SK-N-SH treated with all-trans-retinoic acid at 6 μM for 48 hours (cell line): ENCODE data around the gene PODNL1.

ENCODE experiments used
- ATAC-seq: fragments of 200-7000 bp; cut with Tn5 transposase; 3 replicates; pipeline ENCODE4 v1.9.1; 2020; ENCODE audit warnings: mild to moderate bottlenecking, moderate library complexity
- ARNTL ChIP-seq: fragments of 450-650 bp; formaldehyde crosslinking; IDR thresholded peaks from 2 replicates; pipeline ENCODE4 v1.5.0; 2020; ENCODE audit warnings: low read depth, mild to moderate bottlenecking, moderate library complexity, borderline replicate concordance
- BACH2 ChIP-seq: fragments of 250-450 bp; sonication (Bioruptor Pico); IDR thresholded peaks from 2 replicates; pipeline ENCODE4 v1.9.0; 2021; ENCODE audit warnings: mild to moderate bottlenecking, borderline replicate concordance
- CSDC2 ChIP-seq: fragments of 250-450 bp; sonication (Bioruptor Pico); IDR thresholded peaks from 2 replicates; pipeline ENCODE4 v1.5.0; 2020; ENCODE audit warnings: mild to moderate bottlenecking, moderate library complexity
- ESRRG ChIP-seq: fragments of 250-450 bp; sonication (Bioruptor Pico); IDR thresholded peaks from 2 replicates; pipeline ENCODE4 v1.6.1; 2021; ENCODE audit warnings: mild to moderate bottlenecking
- GLIS3 ChIP-seq: fragments of 250-450 bp; sonication (Bioruptor Pico); IDR thresholded peaks from 2 replicates; pipeline ENCODE4 v1.5.0; 2020; ENCODE audit warnings: mild to moderate bottlenecking, moderate library complexity
- ISL1 ChIP-seq: fragments of 250-450 bp; sonication (Bioruptor Pico); IDR thresholded peaks from 2 replicates; pipeline ENCODE4 v2.1.2; 2022; ENCODE audit warnings: mild to moderate bottlenecking, moderate library complexity
- OSR1 ChIP-seq: fragments of 250-450 bp; sonication (Bioruptor Pico); IDR thresholded peaks from 2 replicates; pipeline ENCODE4 v1.8.0; 2022; ENCODE audit warnings: moderate library complexity, mild to moderate bottlenecking, inconsistent platforms
- PPARA ChIP-seq: fragments of 250-450 bp; sonication (Bioruptor Pico); IDR thresholded peaks from 2 replicates; pipeline ENCODE4 v1.5.0; 2020; ENCODE audit warnings: mild to moderate bottlenecking, borderline replicate concordance
- RARB ChIP-seq: fragments of 250-450 bp; sonication (Bioruptor Pico); IDR thresholded peaks from 2 replicates; pipeline ENCODE4 v1.8.0; 2021; ENCODE audit warnings: mild to moderate bottlenecking, moderate library complexity
- SNAI2 ChIP-seq: fragments of 250-450 bp; sonication (Bioruptor Pico); IDR thresholded peaks from 2 replicates; pipeline ENCODE4 v1.5.0; 2020; ENCODE audit warnings: mild to moderate bottlenecking, moderate library complexity
- TCF4 ChIP-seq: fragments of 250-450 bp; sonication (Bioruptor Pico); IDR thresholded peaks from 2 replicates; pipeline ENCODE4 v1.8.0; 2021; ENCODE audit warnings: mild to moderate bottlenecking, moderate library complexity, borderline replicate concordance
- TOX ChIP-seq: fragments of 250-450 bp; sonication (Bioruptor Pico); IDR thresholded peaks from 2 replicates; pipeline ENCODE4 v1.8.0; 2021; ENCODE audit warnings: mild to moderate bottlenecking, moderate library complexity, borderline replicate concordance
- ZC3H10 ChIP-seq: fragments of 250-450 bp; sonication (Bioruptor Pico); IDR thresholded peaks from 2 replicates; pipeline ENCODE4 v1.5.1; 2021; ENCODE audit warnings: mild to moderate bottlenecking, moderate library complexity
- ZFP30 ChIP-seq: fragments of 450-650 bp; formaldehyde crosslinking; IDR thresholded peaks from 2 replicates; pipeline ENCODE4 v1.5.0; 2022; ENCODE audit warnings: mild to moderate bottlenecking, moderate library complexity
- ZNF70 ChIP-seq: fragments of 450-650 bp; formaldehyde crosslinking; IDR thresholded peaks from 2 replicates; pipeline ENCODE4 v1.5.0; 2020; ENCODE audit warnings: mild to moderate bottlenecking, moderate library complexity
- ZNF8 ChIP-seq: fragments of 450-650 bp; formaldehyde crosslinking; IDR thresholded peaks from 2 replicates; pipeline ENCODE4 v1.5.0; 2020; ENCODE audit warnings: mild to moderate bottlenecking, moderate library complexity
- TF ChIP-seq, protein P1 (sequence below): fragments of 250-450 bp; sonication (Bioruptor Pico); IDR thresholded peaks from 2 replicates; pipeline ENCODE4 v1.8.0; 2020; ENCODE audit warnings: mild to moderate bottlenecking, moderate library complexity, borderline replicate concordance
- TF ChIP-seq, protein P2 (sequence below): fragments of 250-450 bp; sonication (Bioruptor Pico); IDR thresholded peaks from 2 replicates; pipeline ENCODE4 v1.5.1; 2020; ENCODE audit warnings: low read depth, mild to moderate bottlenecking, moderate library complexity
- TF ChIP-seq, protein P3 (sequence below): fragments of 250-450 bp; sonication (Bioruptor Pico); IDR thresholded peaks from 2 replicates; pipeline ENCODE4 v1.5.1; 2021; ENCODE audit warnings: mild to moderate bottlenecking, moderate library complexity
- TF ChIP-seq, protein P4 (sequence below): fragments of 250-450 bp; sonication (Bioruptor Pico); IDR thresholded peaks from 2 replicates; pipeline ENCODE4 v1.5.0; 2020; ENCODE audit warnings: mild to moderate bottlenecking, moderate library complexity
- TF ChIP-seq, protein P5 (sequence below): fragments of 250-450 bp; sonication (Bioruptor Pico); IDR thresholded peaks from 2 replicates; pipeline ENCODE4 v1.8.0; 2021; ENCODE audit warnings: low read depth, mild to moderate bottlenecking, moderate library complexity, borderline replicate concordance

Gene PODNL1

DNA sequence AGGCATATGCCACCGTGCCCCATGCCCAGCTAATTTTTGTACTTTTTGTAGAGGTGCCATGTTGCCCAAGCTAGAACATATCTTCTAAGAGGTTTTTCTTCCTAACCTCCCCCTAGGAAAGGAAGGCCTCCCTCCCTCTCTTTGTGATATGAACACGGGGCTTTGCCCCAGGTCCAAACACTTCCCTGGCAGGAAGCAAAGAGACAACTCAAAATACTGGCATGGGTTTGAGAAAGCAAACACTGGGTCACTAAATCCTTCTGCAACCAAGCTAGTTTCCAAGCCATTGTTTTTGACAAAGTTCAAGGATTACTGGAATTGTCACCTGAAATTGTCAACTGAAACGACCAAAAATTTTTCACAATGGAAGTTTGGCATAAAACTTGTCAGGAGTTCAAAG lies 23.4 kb downstream of the PODNL1 start:
- TF ChIP-seq OSR1 (no peak), RARB (no peak), ISL1 (CRISPR knock-in tag) (no peak), PPARA (no peak), ZC3H10 (no peak), SNAI2 (no peak), ZFP30 (CRISPR knock-in tag) (no peak), ARNTL (CRISPR knock-in tag) (no peak)
- TF ChIP-seq, protein P1, sequence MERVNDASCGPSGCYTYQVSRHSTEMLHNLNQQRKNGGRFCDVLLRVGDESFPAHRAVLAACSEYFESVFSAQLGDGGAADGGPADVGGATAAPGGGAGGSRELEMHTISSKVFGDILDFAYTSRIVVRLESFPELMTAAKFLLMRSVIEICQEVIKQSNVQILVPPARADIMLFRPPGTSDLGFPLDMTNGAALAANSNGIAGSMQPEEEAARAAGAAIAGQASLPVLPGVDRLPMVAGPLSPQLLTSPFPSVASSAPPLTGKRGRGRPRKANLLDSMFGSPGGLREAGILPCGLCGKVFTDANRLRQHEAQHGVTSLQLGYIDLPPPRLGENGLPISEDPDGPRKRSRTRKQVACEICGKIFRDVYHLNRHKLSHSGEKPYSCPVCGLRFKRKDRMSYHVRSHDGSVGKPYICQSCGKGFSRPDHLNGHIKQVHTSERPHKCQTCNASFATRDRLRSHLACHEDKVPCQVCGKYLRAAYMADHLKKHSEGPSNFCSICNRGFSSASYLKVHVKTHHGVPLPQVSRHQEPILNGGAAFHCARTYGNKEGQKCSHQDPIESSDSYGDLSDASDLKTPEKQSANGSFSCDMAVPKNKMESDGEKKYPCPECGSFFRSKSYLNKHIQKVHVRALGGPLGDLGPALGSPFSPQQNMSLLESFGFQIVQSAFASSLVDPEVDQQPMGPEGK (CRISPR knock-in tag), result no peak
- TF ChIP-seq, protein P2, sequence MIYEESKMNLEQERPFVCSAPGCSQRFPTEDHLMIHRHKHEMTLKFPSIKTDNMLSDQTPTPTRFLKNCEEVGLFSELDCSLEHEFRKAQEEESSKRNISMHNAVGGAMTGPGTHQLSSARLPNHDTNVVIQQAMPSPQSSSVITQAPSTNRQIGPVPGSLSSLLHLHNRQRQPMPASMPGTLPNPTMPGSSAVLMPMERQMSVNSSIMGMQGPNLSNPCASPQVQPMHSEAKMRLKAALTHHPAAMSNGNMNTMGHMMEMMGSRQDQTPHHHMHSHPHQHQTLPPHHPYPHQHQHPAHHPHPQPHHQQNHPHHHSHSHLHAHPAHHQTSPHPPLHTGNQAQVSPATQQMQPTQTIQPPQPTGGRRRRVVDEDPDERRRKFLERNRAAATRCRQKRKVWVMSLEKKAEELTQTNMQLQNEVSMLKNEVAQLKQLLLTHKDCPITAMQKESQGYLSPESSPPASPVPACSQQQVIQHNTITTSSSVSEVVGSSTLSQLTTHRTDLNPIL (CRISPR knock-in tag), result no peak
- ATAC-seq, result no peak

DNA sequence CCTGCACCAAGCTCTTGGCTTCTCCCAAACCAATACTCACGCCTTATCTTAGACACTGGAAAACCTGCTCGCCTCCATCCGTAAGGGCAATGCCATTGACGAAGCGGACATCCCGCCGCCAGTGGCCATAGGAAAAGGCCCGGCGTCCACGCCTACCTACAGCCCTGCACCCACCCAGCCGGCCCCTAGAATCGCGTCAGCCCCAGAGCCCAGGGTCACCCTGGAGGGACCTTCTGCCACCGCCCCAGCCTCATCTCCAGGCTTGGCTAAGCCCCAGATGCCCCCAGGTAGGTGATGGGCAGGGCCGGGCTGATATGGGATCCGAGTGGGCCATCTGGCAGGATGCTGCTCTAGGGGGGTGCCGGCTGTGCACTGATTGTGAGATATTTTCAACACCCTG lies 24.9 kb downstream of the PODNL1 start:
- no peak for TF ChIP-seq SNAI2
- TF ChIP-seq, protein P2 (CRISPR knock-in tag), result no peak
- TF ChIP-seq ZC3H10, result no peak
- TF ChIP-seq PPARA, result no peak
- no peak for TF ChIP-seq ZFP30 (CRISPR knock-in tag)
- no peak for TF ChIP-seq ISL1 (CRISPR knock-in tag)
- ATAC-seq, result no peak

DNA sequence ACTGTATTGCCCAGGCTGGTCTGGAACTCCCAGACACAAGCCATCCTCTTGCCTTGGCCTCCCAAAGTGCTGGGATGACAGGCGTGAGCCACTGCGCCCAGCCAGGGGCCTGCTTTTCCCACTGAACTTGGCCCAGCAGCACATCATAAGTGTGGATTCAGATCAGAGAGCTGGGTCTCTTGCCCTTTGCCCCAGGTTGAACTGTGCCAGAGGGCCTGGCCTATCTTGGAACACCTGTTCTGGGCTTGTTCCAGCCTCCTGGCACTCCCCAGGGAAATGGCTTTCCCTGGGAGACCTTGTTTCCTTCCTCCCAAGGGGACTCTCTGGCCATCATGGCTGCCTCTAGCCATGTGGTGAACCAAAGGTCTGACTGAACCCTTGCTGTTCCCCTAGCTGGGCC lies 28.8 kb downstream of the PODNL1 start:
- no peak for ATAC-seq
- TF ChIP-seq ZC3H10, result no peak

DNA sequence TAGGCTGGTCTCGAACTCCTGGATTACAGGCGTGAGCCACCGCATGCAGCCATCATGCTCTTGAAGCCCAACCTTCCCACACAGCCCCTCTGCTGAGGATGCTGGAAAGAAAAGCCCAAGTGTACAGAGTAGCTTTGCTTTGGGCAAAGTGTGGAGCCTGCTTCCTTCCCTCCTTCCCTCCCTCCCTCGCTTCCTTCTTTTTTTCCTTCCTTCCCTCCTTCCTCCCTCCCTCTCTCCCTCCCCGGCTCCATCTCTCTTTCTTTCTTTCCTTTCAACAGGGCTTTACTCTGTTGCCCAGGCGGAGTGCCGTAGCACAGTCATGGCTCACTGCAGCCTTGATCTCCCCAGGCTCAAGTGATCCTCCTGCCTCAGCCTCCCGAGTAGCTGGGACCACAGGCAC lies 29.5 kb downstream of the PODNL1 start:
- TF ChIP-seq ESRRG (CRISPR knock-in tag) (no peak), SNAI2 (no peak), ZNF70 (no peak), BACH2 (no peak), OSR1 (no peak), ZFP30 (CRISPR knock-in tag) (no peak), ZC3H10 (no peak), ZNF8 (CRISPR knock-in tag) (no peak), GLIS3 (CRISPR knock-in tag) (no peak), CSDC2 (CRISPR knock-in tag) (no peak), TOX (CRISPR knock-in tag) (no peak), TCF4 (CRISPR knock-in tag) (no peak)
- TF ChIP-seq, protein P1 (CRISPR knock-in tag), result no peak
- TF ChIP-seq, protein P2 (CRISPR knock-in tag), result no peak
- TF ChIP-seq, protein P3, sequence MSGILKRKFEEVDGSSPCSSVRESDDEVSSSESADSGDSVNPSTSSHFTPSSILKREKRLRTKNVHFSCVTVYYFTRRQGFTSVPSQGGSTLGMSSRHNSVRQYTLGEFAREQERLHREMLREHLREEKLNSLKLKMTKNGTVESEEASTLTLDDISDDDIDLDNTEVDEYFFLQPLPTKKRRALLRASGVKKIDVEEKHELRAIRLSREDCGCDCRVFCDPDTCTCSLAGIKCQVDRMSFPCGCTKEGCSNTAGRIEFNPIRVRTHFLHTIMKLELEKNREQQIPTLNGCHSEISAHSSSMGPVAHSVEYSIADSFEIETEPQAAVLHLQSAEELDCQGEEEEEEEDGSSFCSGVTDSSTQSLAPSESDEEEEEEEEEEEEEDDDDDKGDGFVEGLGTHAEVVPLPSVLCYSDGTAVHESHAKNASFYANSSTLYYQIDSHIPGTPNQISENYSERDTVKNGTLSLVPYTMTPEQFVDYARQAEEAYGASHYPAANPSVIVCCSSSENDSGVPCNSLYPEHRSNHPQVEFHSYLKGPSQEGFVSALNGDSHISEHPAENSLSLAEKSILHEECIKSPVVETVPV (CRISPR knock-in tag), result no peak
- TF ChIP-seq, protein P4, sequence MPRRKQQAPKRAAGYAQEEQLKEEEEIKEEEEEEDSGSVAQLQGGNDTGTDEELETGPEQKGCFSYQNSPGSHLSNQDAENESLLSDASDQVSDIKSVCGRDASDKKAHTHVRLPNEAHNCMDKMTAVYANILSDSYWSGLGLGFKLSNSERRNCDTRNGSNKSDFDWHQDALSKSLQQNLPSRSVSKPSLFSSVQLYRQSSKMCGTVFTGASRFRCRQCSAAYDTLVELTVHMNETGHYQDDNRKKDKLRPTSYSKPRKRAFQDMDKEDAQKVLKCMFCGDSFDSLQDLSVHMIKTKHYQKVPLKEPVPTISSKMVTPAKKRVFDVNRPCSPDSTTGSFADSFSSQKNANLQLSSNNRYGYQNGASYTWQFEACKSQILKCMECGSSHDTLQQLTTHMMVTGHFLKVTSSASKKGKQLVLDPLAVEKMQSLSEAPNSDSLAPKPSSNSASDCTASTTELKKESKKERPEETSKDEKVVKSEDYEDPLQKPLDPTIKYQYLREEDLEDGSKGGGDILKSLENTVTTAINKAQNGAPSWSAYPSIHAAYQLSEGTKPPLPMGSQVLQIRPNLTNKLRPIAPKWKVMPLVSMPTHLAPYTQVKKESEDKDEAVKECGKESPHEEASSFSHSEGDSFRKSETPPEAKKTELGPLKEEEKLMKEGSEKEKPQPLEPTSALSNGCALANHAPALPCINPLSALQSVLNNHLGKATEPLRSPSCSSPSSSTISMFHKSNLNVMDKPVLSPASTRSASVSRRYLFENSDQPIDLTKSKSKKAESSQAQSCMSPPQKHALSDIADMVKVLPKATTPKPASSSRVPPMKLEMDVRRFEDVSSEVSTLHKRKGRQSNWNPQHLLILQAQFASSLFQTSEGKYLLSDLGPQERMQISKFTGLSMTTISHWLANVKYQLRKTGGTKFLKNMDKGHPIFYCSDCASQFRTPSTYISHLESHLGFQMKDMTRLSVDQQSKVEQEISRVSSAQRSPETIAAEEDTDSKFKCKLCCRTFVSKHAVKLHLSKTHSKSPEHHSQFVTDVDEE, result no peak
- TF ChIP-seq, protein P5, sequence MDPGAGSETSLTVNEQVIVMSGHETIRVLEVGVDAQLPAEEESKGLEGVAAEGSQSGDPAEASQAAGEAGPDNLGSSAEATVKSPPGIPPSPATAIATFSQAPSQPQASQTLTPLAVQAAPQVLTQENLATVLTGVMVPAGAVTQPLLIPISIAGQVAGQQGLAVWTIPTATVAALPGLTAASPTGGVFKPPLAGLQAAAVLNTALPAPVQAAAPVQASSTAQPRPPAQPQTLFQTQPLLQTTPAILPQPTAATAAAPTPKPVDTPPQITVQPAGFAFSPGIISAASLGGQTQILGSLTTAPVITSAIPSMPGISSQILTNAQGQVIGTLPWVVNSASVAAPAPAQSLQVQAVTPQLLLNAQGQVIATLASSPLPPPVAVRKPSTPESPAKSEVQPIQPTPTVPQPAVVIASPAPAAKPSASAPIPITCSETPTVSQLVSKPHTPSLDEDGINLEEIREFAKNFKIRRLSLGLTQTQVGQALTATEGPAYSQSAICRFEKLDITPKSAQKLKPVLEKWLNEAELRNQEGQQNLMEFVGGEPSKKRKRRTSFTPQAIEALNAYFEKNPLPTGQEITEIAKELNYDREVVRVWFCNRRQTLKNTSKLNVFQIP (CRISPR knock-in tag), result no peak

More for the DNA sequence above, 29.5 kb downstream of the PODNL1 start:
- no peak for ATAC-seq
